Islet of Langerhans (tissue), 1 donor: Measurements from ENCODE around the gene DLK2.
"Not testable (repeated sequence)": the region's sequence is repeated elsewhere in the genome, so short reads cannot be mapped to it uniquely, and the experiment has no call there.

Experiments
- FAIRE-seq: peaks from one replicate; lab custom pipeline; 2011; peaks lifted over from hg19 to GRCh38; lab: Jason Lieb, UNC

The DLK2 gene

GRCh38 chr6:43426928-43427405 is 28.4 kb downstream of the DLK2 start:
- no peak for FAIRE-seq

- not testable (repeated sequence) for FAIRE-seq
Observed at GRCh38 chr6:43425083-43425482, 30.3 kb downstream of the DLK2 start.

GRCh38 chr6:43421831-43422230 is 33.5 kb downstream of the DLK2 start:
- FAIRE-seq: no peak

GRCh38 chr6:43420012-43420709 is 35.2 kb downstream of the DLK2 start:
- no peak for FAIRE-seq

- FAIRE-seq: no peak
Observed at GRCh38 chr6:43416935-43417334, 38.4 kb downstream of the DLK2 start.

- not testable (repeated sequence) for FAIRE-seq
Observed at GRCh38 chr6:43415275-43415674, 40.1 kb downstream of the DLK2 start.

GRCh38 chr6:43413002-43413401 is 42.3 kb downstream of the DLK2 start:
- FAIRE-seq: no peak

GRCh38 chr6:43412541-43412940 is 42.8 kb downstream of the DLK2 start:
- no peak for FAIRE-seq

GRCh38 chr6:43410776-43411175 is 44.6 kb downstream of the DLK2 start:
- FAIRE-seq: not testable (repeated sequence)

GRCh38 chr6:43408259-43408658 is 47.1 kb downstream of the DLK2 start:
- no peak for FAIRE-seq

- FAIRE-seq: no peak
Observed at GRCh38 chr6:43407296-43407695, 48.1 kb downstream of the DLK2 start.

- FAIRE-seq: no peak
Observed at GRCh38 chr6:43405354-43405753, 50.0 kb downstream of the DLK2 start.

GRCh38 chr6:43402820-43403219 is 52.5 kb downstream of the DLK2 start:
- FAIRE-seq: no peak

GRCh38 chr6:43401730-43402129 is 53.6 kb downstream of the DLK2 start:
- no peak for FAIRE-seq
